PFSK-1 (cell line): Measurements from ENCODE around the gene SLC9A9.

ENCODE experiments used
- POLR2AphosphoS5 ChIP-seq: IDR thresholded peaks from 2 replicates; pipeline ENCODE4 v1.6.1; 2012; ENCODE audit warnings: low read depth, mild to moderate bottlenecking, control low read depth, low read length, moderate library complexity
- SIN3A ChIP-seq: IDR thresholded peaks from 2 replicates; pipeline ENCODE4 v1.6.1; 2012; ENCODE audit warnings: mild to moderate bottlenecking, low read length, moderate library complexity, borderline replicate concordance; ENCODE audit not compliant: insufficient read depth
- TF ChIP-seq, protein P1 (sequence below), 2 experiments: IDR thresholded peaks; 2 replicates each; pipeline versions ENCODE4 v1.6.1 to v1.8.0; 2011 to 2012; ENCODE audit warnings: low read depth in 2 of 2, low read length in 2 of 2, control low read depth in 1 of 2, inconsistent platforms in 1 of 2, mild to moderate bottlenecking in 1 of 2, moderate library complexity in 1 of 2; ENCODE audit not compliant: insufficient read depth in 1 of 2

DNA sequence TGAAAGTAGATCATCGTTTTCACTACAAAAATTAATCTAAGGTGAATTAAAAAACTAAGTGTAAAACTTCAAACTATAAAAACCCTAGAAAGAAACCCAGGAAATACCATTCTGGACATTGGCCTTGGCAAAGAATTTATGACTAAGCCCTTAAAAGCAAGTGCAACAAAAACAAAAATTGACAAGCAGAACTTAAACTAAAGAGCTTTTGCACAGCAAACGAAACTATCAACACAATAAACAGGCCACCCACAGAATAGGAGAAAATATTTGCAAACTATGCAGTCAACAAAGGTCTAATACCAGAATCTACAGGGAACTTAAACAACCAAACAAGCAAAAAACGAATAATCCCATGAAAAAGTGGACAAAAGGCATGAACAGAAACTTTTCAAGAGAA, 426.7 kb downstream of the SLC9A9 start:
- TF ChIP-seq SIN3A (no peak), POLR2AphosphoS5 (no peak)
- TF ChIP-seq, protein P1, sequence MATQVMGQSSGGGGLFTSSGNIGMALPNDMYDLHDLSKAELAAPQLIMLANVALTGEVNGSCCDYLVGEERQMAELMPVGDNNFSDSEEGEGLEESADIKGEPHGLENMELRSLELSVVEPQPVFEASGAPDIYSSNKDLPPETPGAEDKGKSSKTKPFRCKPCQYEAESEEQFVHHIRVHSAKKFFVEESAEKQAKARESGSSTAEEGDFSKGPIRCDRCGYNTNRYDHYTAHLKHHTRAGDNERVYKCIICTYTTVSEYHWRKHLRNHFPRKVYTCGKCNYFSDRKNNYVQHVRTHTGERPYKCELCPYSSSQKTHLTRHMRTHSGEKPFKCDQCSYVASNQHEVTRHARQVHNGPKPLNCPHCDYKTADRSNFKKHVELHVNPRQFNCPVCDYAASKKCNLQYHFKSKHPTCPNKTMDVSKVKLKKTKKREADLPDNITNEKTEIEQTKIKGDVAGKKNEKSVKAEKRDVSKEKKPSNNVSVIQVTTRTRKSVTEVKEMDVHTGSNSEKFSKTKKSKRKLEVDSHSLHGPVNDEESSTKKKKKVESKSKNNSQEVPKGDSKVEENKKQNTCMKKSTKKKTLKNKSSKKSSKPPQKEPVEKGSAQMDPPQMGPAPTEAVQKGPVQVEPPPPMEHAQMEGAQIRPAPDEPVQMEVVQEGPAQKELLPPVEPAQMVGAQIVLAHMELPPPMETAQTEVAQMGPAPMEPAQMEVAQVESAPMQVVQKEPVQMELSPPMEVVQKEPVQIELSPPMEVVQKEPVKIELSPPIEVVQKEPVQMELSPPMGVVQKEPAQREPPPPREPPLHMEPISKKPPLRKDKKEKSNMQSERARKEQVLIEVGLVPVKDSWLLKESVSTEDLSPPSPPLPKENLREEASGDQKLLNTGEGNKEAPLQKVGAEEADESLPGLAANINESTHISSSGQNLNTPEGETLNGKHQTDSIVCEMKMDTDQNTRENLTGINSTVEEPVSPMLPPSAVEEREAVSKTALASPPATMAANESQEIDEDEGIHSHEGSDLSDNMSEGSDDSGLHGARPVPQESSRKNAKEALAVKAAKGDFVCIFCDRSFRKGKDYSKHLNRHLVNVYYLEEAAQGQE (IDR thresholded peaks at IDR 0.05; ENCODE audit: insufficient read depth in 1 of 2, low read depth in 2 of 2, low read length in 2 of 2) = no peak
